HepG2 (cell line): ENCODE data around the gene CALML6. TPM values are rescaled to one million over a fixed set of nuclear protein-coding genes. Genes with fewer than 3 reads are reported as not detected.

Experiments
- AGO2 ChIP-seq: fragments of 200-400 bp; formaldehyde crosslinking; optimal IDR thresholded peaks from 2 replicates; pipeline ENCODE3; 2017; ENCODE audit warnings: mild to moderate bottlenecking, low read depth, low read length, moderate library complexity
- ARHGAP35 ChIP-seq: sonication (generic); formaldehyde crosslinking; IDR thresholded peaks from 2 replicates; pipeline ENCODE4 v1.9.0; 2022; ENCODE audit warnings: mild to moderate bottlenecking, inconsistent platforms, moderate library complexity, missing genetic modification reagents, borderline replicate concordance
- ARID2 ChIP-seq: sonication (generic); formaldehyde crosslinking; IDR thresholded peaks from 2 replicates; pipeline ENCODE4 v1.8.1; 2022; ENCODE audit warnings: mild to moderate bottlenecking, missing genetic modification reagents, borderline replicate concordance
- CCDC6 ChIP-seq: sonication (generic); formaldehyde crosslinking; IDR thresholded peaks from 2 replicates; pipeline ENCODE4 v1.8.1; 2022; ENCODE audit warnings: mild to moderate bottlenecking, missing genetic modification reagents, moderate library complexity
- DMAP1 ChIP-seq: IDR thresholded peaks from 2 replicates; pipeline ENCODE4 v1.6.1; 2016
- DNMT3B ChIP-seq: conservative IDR thresholded peaks from 2 replicates; pipeline ENCODE4 v1.6.1; 2016; ENCODE audit warnings: missing biosample characterization, control low read depth
- FOXJ3 ChIP-seq: sonication (generic); formaldehyde crosslinking; IDR thresholded peaks from 2 replicates; pipeline ENCODE4 v1.4.0; 2020; ENCODE audit warnings: missing genetic modification reagents, mild to moderate bottlenecking, borderline replicate concordance
- HHEX ChIP-seq: IDR thresholded peaks from 2 replicates; pipeline ENCODE4 v1.6.1; 2016; ENCODE audit warnings: control low read depth
- HINFP ChIP-seq: sonication (generic); formaldehyde crosslinking; IDR thresholded peaks from 2 replicates; pipeline ENCODE4 v1.4.0; 2020; ENCODE audit warnings: low read depth, mild to moderate bottlenecking, missing genetic modification reagents
- KDM3A ChIP-seq: IDR thresholded peaks from 2 replicates; pipeline ENCODE4 v1.6.1; 2018; ENCODE audit warnings: low read depth, missing compliant biosample characterization
- KLF13 ChIP-seq: sonication (generic); formaldehyde crosslinking; IDR thresholded peaks from 2 replicates; pipeline ENCODE4 v1.4.0; 2020; ENCODE audit warnings: mild to moderate bottlenecking, missing genetic modification reagents
- KLF9 ChIP-seq: IDR thresholded peaks from 2 replicates; pipeline ENCODE4 v1.6.1; 2016; ENCODE audit warnings: low read depth
- MAF1 ChIP-seq: sonication (generic); formaldehyde crosslinking; IDR thresholded peaks from 2 replicates; pipeline ENCODE4 v1.5.0; 2020; ENCODE audit warnings: missing genetic modification reagents, borderline replicate concordance
- PBX2 ChIP-seq: IDR thresholded peaks from 2 replicates; pipeline ENCODE4 v1.6.1; 2016; ENCODE audit warnings: control low read depth
- PHF5A ChIP-seq: IDR thresholded peaks from one replicate; pipeline ENCODE4 v1.6.1; 2018; ENCODE audit warnings: low read depth, missing genetic modification reagents; ENCODE audit not compliant: unreplicated experiment
- PHF8 ChIP-seq: sonication (generic); formaldehyde crosslinking; IDR thresholded peaks from 2 replicates; pipeline ENCODE4 v1.5.0; 2020; ENCODE audit warnings: missing genetic modification reagents
- RARA ChIP-seq: IDR thresholded peaks from 2 replicates; pipeline ENCODE4 v1.6.1; 2016; ENCODE audit warnings: missing genetic modification reagents, missing compliant biosample characterization
- RCOR2 ChIP-seq: IDR thresholded peaks from 2 replicates; pipeline ENCODE4 v1.6.1; 2016; ENCODE audit warnings: missing biosample characterization, missing genetic modification reagents
- RFX1 ChIP-seq: fragments of 450-650 bp; IDR thresholded peaks from 2 replicates; pipeline ENCODE4 v1.6.1; 2017
- SP1 ChIP-seq, 2 experiments: fragments of 450-650 bp in 1 of 2; sonication (generic) in 1 of 2; formaldehyde crosslinking in 1 of 2; IDR thresholded peaks; 2 replicates each; pipeline versions ENCODE4 v1.4.0 to v1.6.1; 2016 to 2020; ENCODE audit warnings: missing genetic modification reagents in 1 of 2
- TBL1XR1 ChIP-seq: fragments of 150-350 bp; IDR thresholded peaks from 2 replicates; pipeline ENCODE4 v1.6.1; 2014; ENCODE audit warnings: borderline replicate concordance, low read length; ENCODE audit not compliant: partially characterized antibody
- XBP1 ChIP-seq: sonication (generic); formaldehyde crosslinking; IDR thresholded peaks from 2 replicates; pipeline ENCODE4 v1.5.0; 2020; ENCODE audit warnings: missing genetic modification reagents
- ZFP37 ChIP-seq: sonication (generic); formaldehyde crosslinking; IDR thresholded peaks from 2 replicates; pipeline ENCODE4 v1.4.0; 2020; ENCODE audit warnings: missing genetic modification reagents, borderline replicate concordance
- ZNF280B ChIP-seq: sonication (generic); formaldehyde crosslinking; IDR thresholded peaks from 2 replicates; pipeline ENCODE4 v1.5.0; 2020; ENCODE audit warnings: missing genetic modification reagents, mild to moderate bottlenecking, borderline replicate concordance
- ZNF329 ChIP-seq: sonication (generic); formaldehyde crosslinking; IDR thresholded peaks from 2 replicates; pipeline ENCODE4 v1.9.0; 2021; ENCODE audit warnings: low read depth, mild to moderate bottlenecking, missing genetic modification reagents
- ZNF496 ChIP-seq: sonication (generic); formaldehyde crosslinking; IDR thresholded peaks from 2 replicates; pipeline ENCODE4 v1.8.1; 2023; ENCODE audit warnings: mild to moderate bottlenecking, moderate library complexity, missing genetic modification reagents; ENCODE audit not compliant: insufficient replicate concordance
- ZNF577 ChIP-seq: sonication (generic); formaldehyde crosslinking; IDR thresholded peaks from 2 replicates; pipeline ENCODE4 v1.4.0; 2020; ENCODE audit warnings: mild to moderate bottlenecking, low read depth, missing genetic modification reagents, borderline replicate concordance
- ZNF766 ChIP-seq: sonication (generic); formaldehyde crosslinking; IDR thresholded peaks from 2 replicates; pipeline ENCODE4 v1.5.0; 2020; ENCODE audit warnings: missing genetic modification reagents, borderline replicate concordance
- ZNF792 ChIP-seq: IDR thresholded peaks from 2 replicates; pipeline ENCODE4 v1.6.1; 2016
- polyA plus RNA-seq, 8 experiments: library from polyadenylated mRNA; depleted of rRNA in 3 of 8; stranded (reverse) in 7 of 8; unstranded in 1 of 8; fragments of >200 nt; fragmentation: Illumina TruSeq in 4 of 8; extraction: Trizol in 4 of 8; gene quantifications; 2 replicates each; pipeline versions ENCODE4 v1.2.1 to v1.2.3, GENCODE V29; 2011 to 2016; ENCODE audit warnings: low read depth in 4 of 8, missing spikeins in 1 of 8, mixed read lengths in 1 of 8; ENCODE audit not compliant: insufficient read depth in 1 of 8
- total RNA-seq, 5 experiments: library from RNA; depleted of rRNA; stranded (reverse); fragments of >200 nt; fragmentation: Illumina TruSeq; extraction: Trizol; gene quantifications; 2 replicates each; pipeline ENCODE4 v1.2.3, GENCODE V29; 2016; ENCODE audit warnings: low read depth in 1 of 5

The CALML6 gene
- total and polyA plus RNA-seq, 2 of the 13 experiments (the other 11 are each of a cell fraction or from before 2014, with no cell fraction given) = 0.11 to 0.12 TPM

GRCh38 chr1:1919304-1920056 lies 4.4 kb downstream of the CALML6 start (continued):
- TF ChIP-seq ZNF280B (CRISPR knock-in tag) (0 out of 2 replicates have a peak, but pooled peaks have one; percentile 13), HHEX (CRISPR knock-in tag) (no peak), AGO2 (no peak), XBP1 (CRISPR knock-in tag) (no peak), PHF5A (CRISPR knock-in tag) (no peak), ZNF792 (CRISPR knock-in tag) (peak; percentile 92), KLF13 (CRISPR knock-in tag) (0 out of 2 replicates have a peak, but pooled peaks have one; percentile 58), ZFP37 (CRISPR knock-in tag) (peak; percentile 95), DMAP1 (CRISPR knock-in tag) (peak; percentile 67; the same call in 1 of the 2 replicates), CCDC6 (CRISPR knock-in tag) (no peak), TBL1XR1 (no peak), HINFP (CRISPR knock-in tag) (no peak; the same call in none of the 2 replicates), ZNF496 (no peak), ZNF766 (CRISPR knock-in tag) (no peak), MAF1 (no peak), RFX1 (no peak), ARHGAP35 (no peak), KLF9 (CRISPR knock-in tag) (peak; percentile 70; the same call in 1 of the 2 replicates), RCOR2 (no peak), PHF8 (peak; percentile 61), ARID2 (CRISPR knock-in tag) (no peak), SP1 (IDR thresholded peaks at IDR 0.05) (0 out of 2 replicates have a peak, but pooled peaks have one; percentile 76), SP1 (CRISPR knock-in tag; IDR thresholded peaks at IDR 0.05) (peak; percentile 95), ZNF577 (CRISPR knock-in tag) (no peak), ZNF329 (CRISPR knock-in tag) (no peak), KDM3A (peak; percentile 72; the same call in 1 of the 2 replicates), FOXJ3 (CRISPR knock-in tag) (no peak), DNMT3B (CRISPR knock-in tag) (no peak), PBX2 (CRISPR knock-in tag) (no peak), RARA (CRISPR knock-in tag) (0 out of 2 replicates have a peak, but pooled peaks have one; percentile 23)
